GM12878 (cell line): ENCODE measurements around the gene ABCA7.
A peak's percentile ranks its signal among the peaks of the same experiment; 100 is the strongest.

Experiments
- GABPA ChIP-seq: IDR thresholded peaks from 2 replicates; pipeline ENCODE4 v1.6.1; 2014; ENCODE audit warnings: antibody characterized with exemption, low read depth, mild to moderate bottlenecking, inconsistent platforms
- NBN ChIP-seq: fragments of 450-650 bp; IDR thresholded peaks from 2 replicates; pipeline ENCODE4 v1.6.1; 2016
- POLR2A ChIP-seq: IDR thresholded peaks from 2 replicates; pipeline ENCODE4 v1.6.1; 2011; ENCODE audit warnings: low read depth, mild to moderate bottlenecking, low read length
- SP1 ChIP-seq: IDR thresholded peaks from one replicate; pipeline ENCODE4 v1.6.1; 2011; ENCODE audit warnings: low read depth, low read length
- SRF ChIP-seq, 2 experiments: IDR thresholded peaks; 2 replicates each; pipeline ENCODE4 v1.6.1; 2011; ENCODE audit warnings: low read depth in 2 of 2, low read length in 2 of 2, mild to moderate bottlenecking in 1 of 2, moderate library complexity in 1 of 2
- TAF1 ChIP-seq: IDR thresholded peaks from 2 replicates; pipeline ENCODE4 v1.6.1; 2011; ENCODE audit warnings: mild to moderate bottlenecking, low read depth, low read length, borderline replicate concordance
- TF ChIP-seq, protein P1 (sequence below): fragments of 450-650 bp; IDR thresholded peaks from 2 replicates; pipeline ENCODE4 v1.6.1; 2016; ENCODE audit warnings: mild to moderate bottlenecking, moderate library complexity, borderline replicate concordance
- TF ChIP-seq, protein P2 (sequence below): IDR thresholded peaks from 2 replicates; pipeline ENCODE4 v1.6.1; 2011; ENCODE audit warnings: low read depth, mild to moderate bottlenecking, low read length, moderate library complexity, borderline replicate concordance; ENCODE audit errors: extremely low read depth
- TF ChIP-seq, protein P3 (sequence below), 3 experiments: IDR thresholded peaks in 2 of 3; conservative IDR thresholded peaks in 1 of 3; 2 replicates each; pipeline ENCODE4 v1.5.1; 2011; ENCODE audit warnings: low read depth in 3 of 3, low read length in 3 of 3, mild to moderate bottlenecking in 3 of 3, control low read depth in 2 of 3, moderate library complexity in 2 of 3, inconsistent platforms in 1 of 3, mixed read lengths in 1 of 3; ENCODE audit not compliant: control insufficient read depth in 2 of 3, insufficient read depth in 1 of 3; ENCODE audit errors: extremely low read depth in 1 of 3
- TF ChIP-seq, protein P4 (sequence below): IDR thresholded peaks from 2 replicates; pipeline ENCODE4 v1.6.1; 2011; ENCODE audit warnings: borderline replicate concordance, low read depth, mild to moderate bottlenecking, moderate library complexity, mixed read lengths, low read length; ENCODE audit not compliant: insufficient read depth; ENCODE audit errors: extremely low read length

DNA sequence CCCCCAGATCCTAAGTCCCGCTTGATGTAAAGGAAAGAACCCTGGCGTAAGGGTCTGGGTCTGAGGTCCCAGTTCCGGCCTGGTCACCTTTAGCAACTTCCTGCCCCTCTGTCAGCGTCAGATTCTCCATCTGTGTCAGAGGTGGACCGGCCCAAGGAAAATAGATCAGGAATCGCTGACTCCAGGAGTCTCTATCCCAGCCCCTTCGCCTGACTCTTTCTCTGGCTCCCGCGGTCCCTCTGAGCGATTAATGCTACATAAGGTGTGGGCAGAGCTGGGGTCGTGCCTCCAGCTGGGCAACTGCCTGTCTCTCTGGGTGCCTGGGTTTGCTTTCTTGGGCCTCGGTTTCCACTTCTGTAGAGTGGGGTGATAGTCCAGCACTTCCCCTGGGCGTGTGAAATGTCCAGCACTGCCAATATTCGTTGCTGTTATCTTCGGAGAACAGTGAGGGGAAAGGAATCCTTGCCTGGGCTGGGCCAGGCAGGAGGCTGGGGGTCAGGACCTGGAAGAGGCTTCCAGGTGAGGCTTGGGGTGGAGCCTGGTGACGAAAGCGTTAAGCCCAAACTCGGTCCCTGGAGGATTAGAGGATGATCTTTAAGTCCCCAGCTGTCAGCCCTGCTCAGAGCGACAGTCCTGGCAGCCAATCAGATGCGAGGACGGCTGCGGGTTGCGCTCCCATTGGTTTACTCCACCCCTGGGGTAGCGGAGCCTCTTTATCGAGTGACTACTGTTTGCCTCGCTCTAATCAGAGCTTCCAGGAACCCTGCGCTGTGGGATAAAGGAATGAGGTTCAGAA lies 767 bp downstream of the ABCA7 start:
- TF ChIP-seq, protein P1, sequence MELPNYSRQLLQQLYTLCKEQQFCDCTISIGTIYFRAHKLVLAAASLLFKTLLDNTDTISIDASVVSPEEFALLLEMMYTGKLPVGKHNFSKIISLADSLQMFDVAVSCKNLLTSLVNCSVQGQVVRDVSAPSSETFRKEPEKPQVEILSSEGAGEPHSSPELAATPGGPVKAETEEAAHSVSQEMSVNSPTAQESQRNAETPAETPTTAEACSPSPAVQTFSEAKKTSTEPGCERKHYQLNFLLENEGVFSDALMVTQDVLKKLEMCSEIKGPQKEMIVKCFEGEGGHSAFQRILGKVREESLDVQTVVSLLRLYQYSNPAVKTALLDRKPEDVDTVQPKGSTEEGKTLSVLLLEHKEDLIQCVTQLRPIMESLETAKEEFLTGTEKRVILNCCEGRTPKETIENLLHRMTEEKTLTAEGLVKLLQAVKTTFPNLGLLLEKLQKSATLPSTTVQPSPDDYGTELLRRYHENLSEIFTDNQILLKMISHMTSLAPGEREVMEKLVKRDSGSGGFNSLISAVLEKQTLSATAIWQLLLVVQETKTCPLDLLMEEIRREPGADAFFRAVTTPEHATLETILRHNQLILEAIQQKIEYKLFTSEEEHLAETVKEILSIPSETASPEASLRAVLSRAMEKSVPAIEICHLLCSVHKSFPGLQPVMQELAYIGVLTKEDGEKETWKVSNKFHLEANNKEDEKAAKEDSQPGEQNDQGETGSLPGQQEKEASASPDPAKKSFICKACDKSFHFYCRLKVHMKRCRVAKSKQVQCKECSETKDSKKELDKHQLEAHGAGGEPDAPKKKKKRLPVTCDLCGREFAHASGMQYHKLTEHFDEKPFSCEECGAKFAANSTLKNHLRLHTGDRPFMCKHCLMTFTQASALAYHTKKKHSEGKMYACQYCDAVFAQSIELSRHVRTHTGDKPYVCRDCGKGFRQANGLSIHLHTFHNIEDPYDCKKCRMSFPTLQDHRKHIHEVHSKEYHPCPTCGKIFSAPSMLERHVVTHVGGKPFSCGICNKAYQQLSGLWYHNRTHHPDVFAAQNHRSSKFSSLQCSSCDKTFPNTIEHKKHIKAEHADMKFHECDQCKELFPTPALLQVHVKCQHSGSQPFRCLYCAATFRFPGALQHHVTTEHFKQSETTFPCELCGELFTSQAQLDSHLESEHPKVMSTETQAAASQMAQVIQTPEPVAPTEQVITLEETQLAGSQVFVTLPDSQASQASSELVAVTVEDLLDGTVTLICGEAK, result no peak
- TF ChIP-seq SRF (IDR thresholded peaks at IDR 0.05; ENCODE audit: low read depth in 2 of 2, low read length in 2 of 2) (no peak), POLR2A (no peak), TAF1 (no peak), GABPA (no peak), NBN (no peak), SP1 (peak; percentile 99)
- TF ChIP-seq, protein P2, sequence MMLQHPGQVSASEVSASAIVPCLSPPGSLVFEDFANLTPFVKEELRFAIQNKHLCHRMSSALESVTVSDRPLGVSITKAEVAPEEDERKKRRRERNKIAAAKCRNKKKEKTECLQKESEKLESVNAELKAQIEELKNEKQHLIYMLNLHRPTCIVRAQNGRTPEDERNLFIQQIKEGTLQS, result no peak
- TF ChIP-seq, protein P3, sequence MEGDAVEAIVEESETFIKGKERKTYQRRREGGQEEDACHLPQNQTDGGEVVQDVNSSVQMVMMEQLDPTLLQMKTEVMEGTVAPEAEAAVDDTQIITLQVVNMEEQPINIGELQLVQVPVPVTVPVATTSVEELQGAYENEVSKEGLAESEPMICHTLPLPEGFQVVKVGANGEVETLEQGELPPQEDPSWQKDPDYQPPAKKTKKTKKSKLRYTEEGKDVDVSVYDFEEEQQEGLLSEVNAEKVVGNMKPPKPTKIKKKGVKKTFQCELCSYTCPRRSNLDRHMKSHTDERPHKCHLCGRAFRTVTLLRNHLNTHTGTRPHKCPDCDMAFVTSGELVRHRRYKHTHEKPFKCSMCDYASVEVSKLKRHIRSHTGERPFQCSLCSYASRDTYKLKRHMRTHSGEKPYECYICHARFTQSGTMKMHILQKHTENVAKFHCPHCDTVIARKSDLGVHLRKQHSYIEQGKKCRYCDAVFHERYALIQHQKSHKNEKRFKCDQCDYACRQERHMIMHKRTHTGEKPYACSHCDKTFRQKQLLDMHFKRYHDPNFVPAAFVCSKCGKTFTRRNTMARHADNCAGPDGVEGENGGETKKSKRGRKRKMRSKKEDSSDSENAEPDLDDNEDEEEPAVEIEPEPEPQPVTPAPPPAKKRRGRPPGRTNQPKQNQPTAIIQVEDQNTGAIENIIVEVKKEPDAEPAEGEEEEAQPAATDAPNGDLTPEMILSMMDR (IDR thresholded peaks at IDR 0.05 in 2 of 3, conservative IDR thresholded peaks at IDR 0.05 in 1 of 3; ENCODE audit: control insufficient read depth in 2 of 3, extremely low read depth in 1 of 3, insufficient read depth in 1 of 3, low read depth in 3 of 3, low read length in 3 of 3), result no peak
- TF ChIP-seq, protein P4, sequence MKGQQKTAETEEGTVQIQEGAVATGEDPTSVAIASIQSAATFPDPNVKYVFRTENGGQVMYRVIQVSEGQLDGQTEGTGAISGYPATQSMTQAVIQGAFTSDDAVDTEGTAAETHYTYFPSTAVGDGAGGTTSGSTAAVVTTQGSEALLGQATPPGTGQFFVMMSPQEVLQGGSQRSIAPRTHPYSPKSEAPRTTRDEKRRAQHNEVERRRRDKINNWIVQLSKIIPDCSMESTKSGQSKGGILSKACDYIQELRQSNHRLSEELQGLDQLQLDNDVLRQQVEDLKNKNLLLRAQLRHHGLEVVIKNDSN, result no peak
